ENCODE results near the gene PFDN2.

Gene PFDN2

DNA sequence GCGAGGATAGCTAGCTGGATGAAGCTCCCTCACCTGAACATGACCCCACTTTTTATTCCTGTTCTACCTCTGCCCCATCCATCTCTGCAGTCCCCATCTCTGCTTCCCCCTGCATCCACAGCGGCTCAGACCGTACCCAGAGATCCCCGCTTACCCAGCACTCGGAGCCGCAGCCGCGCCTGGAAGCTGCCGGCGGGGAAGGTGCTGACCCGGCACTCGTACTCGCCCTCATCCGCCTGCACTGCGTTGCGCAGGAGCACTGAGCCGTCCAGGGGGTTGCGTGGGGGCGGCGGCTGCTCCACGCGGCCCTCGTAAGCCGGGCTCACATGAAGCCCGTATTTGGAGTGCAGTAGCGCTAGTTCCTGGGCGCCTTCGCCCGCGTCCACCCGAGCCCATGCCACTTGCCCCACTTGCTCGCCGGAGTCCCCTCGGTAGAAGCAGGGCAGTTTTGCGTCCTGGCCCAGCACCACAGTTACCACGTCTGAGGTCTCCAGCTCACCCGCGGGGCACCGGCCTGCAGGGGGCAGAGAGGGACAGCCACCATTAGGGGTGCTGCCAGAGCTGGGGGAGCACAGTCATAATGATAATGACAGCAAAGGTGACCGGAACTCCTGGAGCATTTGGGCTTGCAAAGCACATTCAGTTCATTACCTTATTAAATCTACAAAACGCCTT is 38.3 kb downstream of the PFDN2 start:
- Histone ChIP-seq H3K9me3 (ENCODE audit: control insufficient read depth, insufficient read depth, low read depth, low read length) (no peaks in the 10 kb centered on the region), H3K9ac (ENCODE audit: low read length) (no peak overlapping the region), H3K4me1 (ENCODE audit: control insufficient read depth, insufficient read depth, low read length) (peaks cover 25% of the 10 kb centered on the region), H3K4me3 (ENCODE audit: low read depth, low read length) (no peak overlapping the region), H3K36me3 (ENCODE audit: control insufficient read depth, insufficient read depth, low read length) (no peaks in the 10 kb centered on the region), H3K27me3 (ENCODE audit: control insufficient read depth, insufficient read depth, low read length) (no peaks in the 10 kb centered on the region), H3K27ac (ENCODE audit: low read depth, low read length) (no peak overlapping the region)

- no peaks in the 10 kb centered on the region for H3K36me3 ChIP-seq (ENCODE audit: control insufficient read depth, insufficient read depth, low read length)
- H3K9ac ChIP-seq (ENCODE audit: low read length) = no peak overlapping the region
- H3K27ac ChIP-seq (ENCODE audit: low read depth, low read length) = no peak overlapping the region
- no peaks in the 10 kb centered on the region for H3K27me3 ChIP-seq (ENCODE audit: control insufficient read depth, insufficient read depth, low read length)
- H3K4me1 ChIP-seq (ENCODE audit: control insufficient read depth, insufficient read depth, low read length) = peaks cover 7% of the 10 kb centered on the region
- H3K4me3 ChIP-seq (ENCODE audit: low read depth, low read length) = no peak overlapping the region
- no peaks in the 10 kb centered on the region for H3K9me3 ChIP-seq (ENCODE audit: control insufficient read depth, insufficient read depth, low read depth, low read length)
Measured at GRCh38 chr1:161077426-161077825, 40.4 kb downstream of the PFDN2 start.

GRCh38 chr1:161076410-161076809 is 41.4 kb downstream of the PFDN2 start:
- H3K4me3 ChIP-seq (ENCODE audit: low read depth, low read length) = no peak overlapping the region
- H3K9ac ChIP-seq (ENCODE audit: low read length) = no peak overlapping the region
- H3K9me3 ChIP-seq (ENCODE audit: control insufficient read depth, insufficient read depth, low read depth, low read length) = no peaks in the 10 kb centered on the region
- peaks cover 7% of the 10 kb centered on the region for H3K4me1 ChIP-seq (ENCODE audit: control insufficient read depth, insufficient read depth, low read length)
- no peak overlapping the region for H3K27ac ChIP-seq (ENCODE audit: low read depth, low read length)
- H3K36me3 ChIP-seq (ENCODE audit: control insufficient read depth, insufficient read depth, low read length) = no peaks in the 10 kb centered on the region
- no peaks in the 10 kb centered on the region for H3K27me3 ChIP-seq (ENCODE audit: control insufficient read depth, insufficient read depth, low read length)

- Histone ChIP-seq H3K27ac (ENCODE audit: low read depth, low read length) (no peak overlapping the region), H3K36me3 (ENCODE audit: control insufficient read depth, insufficient read depth, low read length) (no peaks in the 10 kb centered on the region), H3K4me1 (ENCODE audit: control insufficient read depth, insufficient read depth, low read length) (peaks cover 4% of the 10 kb centered on the region), H3K9ac (ENCODE audit: low read length) (no peak overlapping the region), H3K27me3 (ENCODE audit: control insufficient read depth, insufficient read depth, low read length) (no peaks in the 10 kb centered on the region), H3K9me3 (ENCODE audit: control insufficient read depth, insufficient read depth, low read depth, low read length) (no peaks in the 10 kb centered on the region), H3K4me3 (ENCODE audit: low read depth, low read length) (no peak overlapping the region)
Measured at GRCh38 chr1:161074676-161075368, 43.0 kb downstream of the PFDN2 start.

DNA sequence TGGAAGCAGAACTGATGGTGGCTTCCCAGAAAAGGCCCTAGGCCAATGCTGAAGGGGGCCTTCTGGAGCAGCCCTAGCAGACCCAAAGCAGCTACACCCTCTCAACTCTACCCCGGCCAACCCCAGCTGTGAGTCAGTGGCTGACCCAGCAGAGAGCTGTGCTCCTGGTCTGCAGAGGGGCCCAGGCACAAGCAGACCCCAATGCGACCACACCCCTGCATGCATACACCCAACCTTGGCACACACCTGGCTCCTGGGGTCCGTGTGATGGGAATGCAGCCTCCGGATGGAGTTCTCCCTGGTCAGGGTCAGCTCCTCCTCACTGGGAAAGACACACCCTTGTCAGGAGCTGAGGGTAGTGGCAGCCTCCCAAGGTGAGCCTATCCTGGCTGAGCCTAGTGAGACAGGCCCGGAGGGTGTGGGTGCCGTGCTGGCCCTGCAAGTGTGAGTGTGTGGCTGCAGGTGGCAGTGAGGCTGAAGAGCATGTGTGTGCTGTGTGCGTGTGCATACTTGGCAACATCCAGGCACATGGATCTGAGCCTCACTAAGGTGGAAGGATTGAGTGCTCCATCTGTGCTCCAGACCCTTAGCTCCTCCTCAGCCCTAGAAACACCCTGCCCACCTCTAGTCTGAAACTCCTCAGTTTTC is 44.2 kb downstream of the PFDN2 start:
- H3K4me1 ChIP-seq (ENCODE audit: control insufficient read depth, insufficient read depth, low read length) = peaks cover 3% of the 10 kb centered on the region
- H3K27ac ChIP-seq (ENCODE audit: low read depth, low read length) = no peak overlapping the region

GRCh38 chr1:161072751-161073449 is 44.9 kb downstream of the PFDN2 start:
- Histone ChIP-seq H3K36me3 (ENCODE audit: control insufficient read depth, insufficient read depth, low read length) (no peaks in the 10 kb centered on the region), H3K27me3 (ENCODE audit: control insufficient read depth, insufficient read depth, low read length) (no peaks in the 10 kb centered on the region), H3K9me3 (ENCODE audit: control insufficient read depth, insufficient read depth, low read depth, low read length) (no peaks in the 10 kb centered on the region), H3K4me1 (ENCODE audit: control insufficient read depth, insufficient read depth, low read length) (peaks cover 5% of the 10 kb centered on the region), H3K4me3 (ENCODE audit: low read depth, low read length) (no peak overlapping the region), H3K27ac (ENCODE audit: low read depth, low read length) (no peak overlapping the region), H3K9ac (ENCODE audit: low read length) (no peak overlapping the region)

More for the DNA sequence above, 44.2 kb downstream of the PFDN2 start:
- Histone ChIP-seq H3K9ac (ENCODE audit: low read length) (no peak overlapping the region), H3K4me3 (ENCODE audit: low read depth, low read length) (no peak overlapping the region), H3K9me3 (ENCODE audit: control insufficient read depth, insufficient read depth, low read depth, low read length) (no peaks in the 10 kb centered on the region), H3K27me3 (ENCODE audit: control insufficient read depth, insufficient read depth, low read length) (no peaks in the 10 kb centered on the region), H3K36me3 (ENCODE audit: control insufficient read depth, insufficient read depth, low read length) (no peaks in the 10 kb centered on the region)

DNA sequence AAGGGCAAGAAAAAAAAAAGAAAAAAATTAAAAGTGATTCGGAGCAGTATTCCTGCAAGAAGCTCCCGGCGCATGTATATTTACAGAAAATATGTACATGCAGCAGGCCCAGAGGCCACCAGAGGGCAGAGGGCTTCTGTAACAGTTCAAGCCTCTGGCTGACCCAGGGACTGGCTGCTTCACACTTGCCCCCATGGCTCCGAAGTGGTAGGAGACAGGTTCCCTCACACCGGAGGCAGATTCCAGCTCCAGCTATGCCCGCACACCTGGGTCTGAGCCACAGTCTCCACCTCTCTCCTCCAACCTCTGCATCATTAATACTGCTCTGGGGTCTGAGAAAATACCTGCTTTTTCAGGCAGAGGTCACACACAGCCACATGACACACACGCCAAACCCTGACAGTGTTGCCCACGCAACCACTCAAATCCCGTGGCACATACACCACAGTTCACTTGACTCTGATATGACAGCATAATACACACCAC is 45.9 kb downstream of the PFDN2 start:
- Histone ChIP-seq H3K27ac (ENCODE audit: low read depth, low read length) (no peak overlapping the region), H3K4me3 (ENCODE audit: low read depth, low read length) (no peak overlapping the region), H3K4me1 (ENCODE audit: control insufficient read depth, insufficient read depth, low read length) (peaks cover 5% of the 10 kb centered on the region), H3K9me3 (ENCODE audit: control insufficient read depth, insufficient read depth, low read depth, low read length) (no peaks in the 10 kb centered on the region), H3K27me3 (ENCODE audit: control insufficient read depth, insufficient read depth, low read length) (no peaks in the 10 kb centered on the region), H3K36me3 (ENCODE audit: control insufficient read depth, insufficient read depth, low read length) (no peaks in the 10 kb centered on the region), H3K9ac (ENCODE audit: low read length) (no peak overlapping the region)

DNA sequence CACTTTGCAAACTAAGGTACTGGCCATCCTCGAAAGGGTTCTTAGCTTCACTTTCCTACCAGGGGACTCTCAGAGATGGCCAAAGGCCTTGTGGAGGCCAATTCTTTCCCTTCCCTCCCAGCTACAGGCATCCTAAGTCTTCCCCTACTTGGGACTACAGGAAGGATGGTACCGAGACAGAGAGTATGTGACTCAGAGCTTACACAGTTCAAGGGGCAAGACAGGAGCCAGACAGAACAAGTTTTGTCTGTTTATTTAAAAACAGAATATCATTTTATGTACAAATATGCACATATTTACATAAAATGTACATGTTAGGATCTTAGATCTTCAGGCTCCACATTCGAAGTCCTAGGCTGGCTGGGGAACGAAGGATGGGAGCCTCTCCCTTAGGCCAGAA is 47.1 kb downstream of the PFDN2 start:
- no peaks in the 10 kb centered on the region for H3K36me3 ChIP-seq (ENCODE audit: control insufficient read depth, insufficient read depth, low read length)
- no peak overlapping the region for H3K9ac ChIP-seq (ENCODE audit: low read length)
- no peak overlapping the region for H3K27ac ChIP-seq (ENCODE audit: low read depth, low read length)
- H3K9me3 ChIP-seq (ENCODE audit: control insufficient read depth, insufficient read depth, low read depth, low read length) = no peaks in the 10 kb centered on the region
- no peak overlapping the region for H3K4me3 ChIP-seq (ENCODE audit: low read depth, low read length)
- no peaks in the 10 kb centered on the region for H3K27me3 ChIP-seq (ENCODE audit: control insufficient read depth, insufficient read depth, low read length)
- peaks cover 5% of the 10 kb centered on the region for H3K4me1 ChIP-seq (ENCODE audit: control insufficient read depth, insufficient read depth, low read length)

GRCh38 chr1:161069731-161070270 is 48.0 kb downstream of the PFDN2 start, which contains the start of gene ARHGAP30:
Gene ARHGAP30, minus strand, starts transcription at chr1:161069891. Its CDS starts 267 bp downstream, at chr1:161069624.
- Histone ChIP-seq H3K9me3 (ENCODE audit: control insufficient read depth, insufficient read depth, low read depth, low read length) (no peaks in the 10 kb centered on the region), H3K4me3 (ENCODE audit: low read depth, low read length) (no peak within 1 kb of the TSS), H3K36me3 (ENCODE audit: control insufficient read depth, insufficient read depth, low read length) (no peaks in the 10 kb centered on the region), H3K9ac (ENCODE audit: low read length) (no peak within 1 kb of the TSS), H3K27me3 (ENCODE audit: control insufficient read depth, insufficient read depth, low read length) (no peaks in the 10 kb centered on the region), H3K4me1 (ENCODE audit: control insufficient read depth, insufficient read depth, low read length) (peaks cover 5% of the 10 kb centered on the region), H3K27ac (ENCODE audit: low read depth, low read length) (no peak within 1 kb of the TSS)

GRCh38 chr1:161069241-161069640 is 48.6 kb downstream of the PFDN2 start:
- no peak overlapping the region for H3K9ac ChIP-seq (ENCODE audit: low read length)
- H3K4me1 ChIP-seq (ENCODE audit: control insufficient read depth, insufficient read depth, low read length) = peaks cover 5% of the 10 kb centered on the region
- H3K4me3 ChIP-seq (ENCODE audit: low read depth, low read length) = no peak overlapping the region
- H3K9me3 ChIP-seq (ENCODE audit: control insufficient read depth, insufficient read depth, low read depth, low read length) = no peaks in the 10 kb centered on the region
- H3K27me3 ChIP-seq (ENCODE audit: control insufficient read depth, insufficient read depth, low read length) = no peaks in the 10 kb centered on the region
- no peaks in the 10 kb centered on the region for H3K36me3 ChIP-seq (ENCODE audit: control insufficient read depth, insufficient read depth, low read length)
- H3K27ac ChIP-seq (ENCODE audit: low read depth, low read length) = no peak overlapping the region
